ENCODE data around the gene COX5B.
"Not testable (repeated sequence)": the region's sequence is repeated elsewhere in the genome, so short reads cannot be mapped to it uniquely, and the experiment has no call there.

Gene COX5B, protein sequence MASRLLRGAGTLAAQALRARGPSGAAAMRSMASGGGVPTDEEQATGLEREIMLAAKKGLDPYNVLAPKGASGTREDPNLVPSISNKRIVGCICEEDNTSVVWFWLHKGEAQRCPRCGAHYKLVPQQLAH

DNA sequence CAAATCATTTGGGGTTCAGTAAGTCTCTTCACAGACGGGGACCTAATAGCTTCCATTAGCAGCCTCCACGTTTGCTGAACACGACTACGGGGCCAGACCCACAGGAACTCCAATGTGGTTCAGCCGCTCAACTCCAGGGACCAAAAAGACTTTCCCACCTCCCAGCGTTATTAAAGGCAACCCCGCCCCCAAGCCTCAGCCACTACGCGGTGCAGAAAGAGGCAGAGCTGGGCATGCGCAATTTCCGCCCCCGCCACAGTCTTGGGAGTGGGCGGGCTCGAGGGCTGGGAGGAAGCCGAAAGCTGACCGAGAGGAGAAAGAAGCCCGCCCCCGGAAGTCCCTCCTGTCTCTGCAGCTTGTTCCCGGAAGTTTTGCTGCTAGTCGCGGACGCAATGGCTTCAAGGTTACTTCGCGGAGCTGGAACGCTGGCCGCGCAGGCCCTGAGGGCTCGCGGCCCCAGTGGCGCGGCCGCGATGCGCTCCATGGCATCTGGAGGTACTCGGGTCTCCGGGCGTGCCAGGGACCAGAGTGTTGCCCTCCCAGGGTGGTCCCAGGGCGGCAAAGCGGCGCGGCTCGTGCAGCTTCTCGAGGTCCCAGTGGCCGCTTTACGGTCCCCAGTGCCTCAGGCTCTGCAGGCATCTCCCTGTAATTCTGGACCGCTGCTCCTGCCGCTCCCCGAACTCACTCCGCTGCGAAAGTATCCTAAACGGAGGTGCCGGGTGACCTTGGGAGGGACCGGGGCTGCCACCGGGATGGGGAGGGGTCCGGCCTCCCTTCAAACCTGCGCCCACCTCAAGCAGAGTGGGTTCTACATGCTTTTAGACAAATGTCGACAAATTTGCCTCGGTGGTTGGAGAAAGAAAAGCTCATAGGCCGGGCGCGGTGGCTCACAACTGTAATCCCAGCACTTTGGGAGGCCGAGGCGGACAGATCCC, at the start of gene COX5B:
COX5B (plus strand) TSS at position 368 of the 935 bp plus-strand sequence; CDS start at position 393, 25 bp downstream.
- FAIRE-seq = peak; percentile 9

GRCh38 chr2:97596180-97596579, 49.7 kb upstream of the COX5B start:
- FAIRE-seq = not testable (repeated sequence)

DNA sequence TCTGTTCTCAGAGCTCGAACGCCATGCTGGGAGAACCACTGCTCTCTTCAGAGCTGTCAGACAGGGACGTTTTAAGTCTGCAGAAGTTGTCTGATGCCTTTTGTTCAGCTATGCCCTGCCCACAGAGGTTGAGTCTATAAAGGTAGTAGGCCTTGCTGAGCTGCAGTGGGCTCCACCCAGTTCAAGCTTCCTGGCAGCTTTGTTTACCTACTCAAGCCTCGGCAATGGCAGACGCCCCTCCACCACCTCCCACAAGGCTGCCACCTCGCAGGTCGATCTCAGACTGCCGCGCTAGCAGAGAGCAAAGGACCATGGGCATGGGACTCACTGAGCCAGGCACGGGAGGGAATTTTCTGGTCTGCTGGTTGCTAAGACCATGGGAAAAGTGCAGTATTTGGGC, 44.3 kb upstream of the COX5B start:
- not testable (repeated sequence) for FAIRE-seq

DNA sequence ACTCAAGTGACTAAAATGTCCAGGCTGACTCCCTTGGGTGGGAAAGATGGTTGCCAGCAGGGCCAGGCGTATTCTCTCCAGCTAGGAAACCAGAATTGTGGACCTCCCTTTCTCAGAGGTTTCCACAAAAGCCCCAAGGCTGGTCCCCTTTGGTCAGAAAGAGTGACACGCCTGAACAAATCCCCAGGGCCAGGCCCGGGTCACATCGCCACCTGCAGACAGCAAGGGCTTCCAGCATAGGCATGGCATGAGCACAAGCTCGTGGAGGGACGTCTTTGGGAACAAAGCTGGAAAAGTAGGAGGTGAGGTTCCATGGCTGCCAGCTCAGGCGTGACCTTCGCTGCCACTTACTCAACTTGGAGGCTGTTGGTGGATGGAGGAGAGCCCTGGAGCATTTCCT, 40.8 kb upstream of the COX5B start:
- not testable (repeated sequence) for FAIRE-seq

DNA sequence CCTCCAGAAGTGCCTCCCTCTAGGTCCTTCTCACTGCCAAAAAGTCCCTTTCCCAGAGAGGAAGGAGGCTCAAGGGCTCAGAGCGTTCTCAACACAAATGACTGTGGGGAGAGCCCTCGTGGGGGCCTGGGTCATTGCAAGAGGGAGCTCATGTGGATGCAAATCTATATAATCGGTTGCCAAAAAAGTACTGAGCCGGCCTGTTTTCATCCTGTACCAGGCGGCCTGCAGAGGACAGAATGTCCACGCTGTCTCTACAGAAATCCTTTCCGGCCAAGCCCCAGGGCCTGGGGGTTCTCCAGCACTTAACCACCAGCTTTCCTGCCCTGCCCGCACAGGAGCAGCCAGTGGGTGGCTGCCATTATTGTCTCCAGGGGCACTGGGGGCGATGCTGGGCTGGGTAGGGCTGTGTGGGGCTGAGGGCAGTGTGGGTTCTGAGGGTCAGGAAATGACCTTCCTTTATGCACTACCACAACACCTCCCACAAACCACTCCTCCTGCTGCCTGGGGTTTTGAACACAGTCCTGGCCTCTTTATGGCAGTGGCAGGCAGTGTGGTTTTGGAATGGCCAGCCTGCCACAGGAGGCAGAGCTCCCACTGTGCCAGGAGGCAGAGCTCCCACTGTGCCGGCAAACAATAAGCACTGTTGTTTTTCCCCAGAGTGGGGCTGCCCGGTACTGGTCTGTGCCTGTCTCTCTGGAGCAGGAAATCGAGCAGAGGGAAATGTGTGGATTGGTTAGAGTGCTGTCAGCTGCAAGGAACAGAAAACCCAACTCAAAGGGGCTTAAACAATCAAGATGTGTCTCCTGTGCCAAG, 40.1 kb upstream of the COX5B start:
- not testable (repeated sequence) for FAIRE-seq

DNA sequence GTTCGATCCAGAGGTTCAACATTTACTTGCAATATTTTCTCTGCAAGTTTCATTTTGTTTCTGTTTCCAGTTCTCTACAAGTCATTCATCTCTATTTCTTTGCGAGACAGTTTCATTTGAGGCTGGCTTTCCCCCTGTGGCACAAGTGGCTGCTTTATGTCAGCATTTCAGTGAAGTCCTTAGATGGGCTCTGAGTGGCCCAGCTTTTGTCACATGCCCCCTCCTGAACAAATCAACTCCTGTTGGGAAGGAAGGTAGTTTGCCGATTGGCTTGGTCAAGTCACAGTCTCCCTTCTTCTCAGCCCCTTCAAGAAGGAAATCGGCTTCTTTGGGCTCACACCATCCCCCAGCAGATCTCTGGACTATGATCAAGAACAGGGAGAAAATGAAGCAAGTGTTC, 37.1 kb upstream of the COX5B start:
- FAIRE-seq = not testable (repeated sequence)

GRCh38 chr2:97611895-97612294, 34.0 kb upstream of the COX5B start:
- FAIRE-seq = not testable (repeated sequence)

DNA sequence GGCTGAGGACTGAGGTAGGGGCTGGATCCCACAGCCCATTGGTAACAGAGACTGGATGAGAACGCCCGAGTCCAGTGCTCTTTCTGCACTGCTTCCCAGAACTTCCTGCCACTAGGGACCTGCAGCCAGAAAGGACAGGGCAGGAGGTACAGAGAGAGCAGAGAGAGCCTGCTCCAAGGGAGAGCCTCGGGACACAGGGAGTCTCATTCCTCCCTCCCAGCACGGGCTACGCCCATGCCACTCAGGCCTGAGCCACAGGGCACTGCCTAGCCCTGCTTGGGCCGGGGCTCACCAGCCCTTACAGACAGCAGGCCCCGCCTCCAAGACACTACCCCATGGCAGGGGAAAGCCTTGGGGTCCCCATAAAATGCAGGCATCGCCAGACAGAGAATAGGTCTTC, 30.1 kb upstream of the COX5B start:
- not testable (repeated sequence) for FAIRE-seq

GRCh38 chr2:97617911-97618310, 28.0 kb upstream of the COX5B start:
- no peak for FAIRE-seq

DNA sequence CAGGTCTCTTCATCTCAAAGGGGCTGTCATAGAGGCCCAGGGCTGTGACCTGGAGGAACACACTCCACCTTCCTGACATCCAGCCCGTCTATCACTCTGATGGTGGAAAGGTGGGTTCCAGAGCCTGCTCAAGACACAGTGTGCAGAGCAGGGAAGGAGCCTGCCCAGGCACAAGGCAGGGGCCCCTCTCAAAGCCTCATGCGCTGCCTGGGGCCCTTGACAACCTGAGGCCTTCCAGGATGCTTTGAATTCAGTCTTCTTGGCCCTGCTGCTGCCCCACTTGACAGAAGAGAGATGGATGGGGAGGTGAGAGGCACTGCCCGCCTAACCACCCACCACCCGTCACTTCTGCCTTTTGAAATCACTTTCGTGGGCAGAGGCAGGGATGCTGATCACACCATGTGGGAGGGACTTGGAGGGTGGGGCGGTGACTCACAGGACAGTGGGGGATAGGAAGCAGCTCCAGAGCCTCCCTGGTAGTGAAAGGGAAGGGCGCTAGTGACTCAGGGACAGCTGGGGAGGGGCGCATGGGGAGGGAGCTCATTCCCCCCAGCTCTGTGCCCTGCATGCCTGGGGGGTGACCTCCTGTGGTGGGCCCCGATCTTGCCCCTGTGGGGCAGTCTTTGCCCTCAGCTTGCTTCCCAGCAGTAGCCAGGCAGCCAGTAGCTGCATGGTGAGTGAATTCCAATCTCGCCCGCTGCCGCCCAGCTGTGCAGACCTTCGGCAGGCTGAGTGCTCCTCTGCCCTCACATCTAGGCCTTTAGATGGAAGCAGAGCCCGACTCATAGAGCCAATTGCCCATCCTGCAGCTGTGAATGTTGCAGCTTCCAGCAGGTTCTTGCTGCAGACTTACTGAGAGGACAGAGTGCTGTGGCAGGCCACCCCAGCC, 26.7 kb upstream of the COX5B start:
- not testable (repeated sequence) for FAIRE-seq

DNA sequence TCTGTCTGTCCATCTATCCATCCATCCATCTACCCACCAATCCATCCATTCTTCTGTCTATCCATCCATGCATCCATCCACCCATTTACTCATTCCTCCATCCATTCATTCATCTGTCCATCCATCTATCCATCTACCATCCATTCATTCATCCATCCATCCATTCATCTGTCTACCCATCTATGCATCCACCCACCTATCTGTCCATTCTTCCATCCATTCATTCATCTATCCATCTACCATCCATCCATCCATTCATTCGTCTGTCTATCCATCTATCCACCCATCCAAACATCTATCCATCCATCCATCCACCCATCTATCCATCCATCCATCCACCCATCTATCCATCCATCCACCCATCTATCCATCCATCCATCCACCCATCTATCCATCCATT, 25.4 kb upstream of the COX5B start:
- not testable (repeated sequence) for FAIRE-seq

DNA sequence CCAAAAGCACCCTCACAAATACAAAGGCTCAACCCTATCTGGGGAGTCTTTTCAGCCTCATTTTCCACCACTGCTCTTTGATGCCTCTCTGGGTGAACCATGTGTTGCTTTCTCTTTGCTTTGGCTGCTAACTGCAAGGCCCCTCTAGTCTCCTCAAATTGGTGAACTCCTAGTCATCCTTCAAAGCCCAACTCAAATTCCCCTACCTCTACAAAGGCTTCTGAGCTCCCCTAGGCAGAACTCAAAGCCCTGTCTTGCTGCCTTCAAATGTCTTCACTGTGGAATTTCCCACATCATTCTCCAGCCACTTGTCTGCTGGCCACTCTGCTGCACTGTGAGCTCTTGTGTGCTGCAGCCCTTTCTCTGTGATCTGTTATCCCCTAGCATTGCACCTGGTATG, 22.9 kb upstream of the COX5B start:
- not testable (repeated sequence) for FAIRE-seq

DNA sequence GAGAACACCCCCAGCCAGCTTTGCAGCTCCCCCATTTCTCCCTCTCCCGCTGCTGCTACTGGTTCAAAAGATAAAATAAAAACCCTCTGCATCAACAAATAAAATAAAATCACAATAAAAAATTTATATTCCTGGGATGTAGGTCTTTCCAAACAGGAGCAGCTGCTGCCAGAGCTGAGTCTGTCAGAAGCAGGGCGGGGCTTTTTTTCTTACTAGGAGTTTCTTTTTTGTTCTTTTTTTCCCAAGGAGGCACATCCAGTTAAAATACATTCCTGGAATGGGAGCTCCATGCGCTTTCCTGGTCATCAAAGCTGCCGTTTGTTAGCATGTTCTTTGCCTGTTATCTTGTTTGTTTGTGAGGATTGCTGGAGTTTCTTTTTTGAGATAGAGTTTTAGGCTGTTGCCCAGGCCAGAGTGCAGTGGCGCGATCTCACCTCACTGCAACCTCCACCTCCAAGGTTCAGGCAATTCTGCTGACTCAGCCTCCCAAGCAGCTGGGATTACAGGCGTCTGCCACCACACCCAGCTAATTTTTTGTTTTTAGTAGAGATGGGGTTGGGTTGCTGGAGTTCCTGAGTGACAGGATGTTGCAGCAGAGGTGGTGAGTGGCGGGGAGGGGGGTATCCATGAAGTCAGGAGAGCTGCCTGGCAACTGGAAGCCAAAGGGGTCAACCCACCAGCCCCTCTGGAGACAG, 20.4 kb upstream of the COX5B start:
- FAIRE-seq = not testable (repeated sequence)

GRCh38 chr2:97626049-97626430, 19.8 kb upstream of the COX5B start:
- FAIRE-seq = not testable (repeated sequence)

DNA sequence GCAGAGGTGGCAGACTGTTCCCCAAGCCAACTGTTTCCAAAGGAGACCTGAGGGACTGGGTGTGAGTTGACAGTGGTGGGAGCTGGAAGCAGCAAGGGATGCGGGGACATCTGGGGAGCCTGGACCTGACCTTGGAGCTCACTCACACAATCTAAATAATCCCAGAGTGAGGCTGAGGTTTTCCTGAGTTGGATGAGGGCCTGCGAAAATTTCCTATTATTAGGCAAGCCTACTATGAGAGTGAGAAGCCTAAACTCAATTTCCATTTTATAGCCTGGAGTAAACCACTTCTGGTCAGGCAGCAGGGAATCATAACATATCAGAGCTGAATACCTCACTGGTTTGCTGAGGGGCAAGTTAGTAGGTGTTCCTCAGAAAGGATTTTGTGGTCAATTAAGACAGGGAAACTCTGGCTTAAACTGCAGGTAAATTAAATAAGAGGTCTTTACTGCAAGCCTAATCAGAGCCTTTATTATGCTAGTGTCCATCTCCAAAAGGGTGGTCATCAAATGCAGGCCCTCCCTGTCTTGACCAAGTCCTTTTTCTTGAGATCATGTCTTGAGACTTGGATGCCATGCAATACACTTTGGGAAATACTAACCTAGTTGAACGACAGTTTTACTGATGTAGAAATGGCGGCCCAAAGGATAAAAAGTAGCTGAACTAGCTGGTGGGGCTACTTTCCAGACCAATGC, 1.7 kb upstream of the COX5B start:
- no peak for FAIRE-seq

GRCh38 chr2:97645112-97645694, 659 bp upstream of the COX5B start:
- FAIRE-seq = no peak

- no peak for FAIRE-seq
Observed at GRCh38 chr2:97646977-97647376, 1.1 kb downstream of the COX5B start.

DNA sequence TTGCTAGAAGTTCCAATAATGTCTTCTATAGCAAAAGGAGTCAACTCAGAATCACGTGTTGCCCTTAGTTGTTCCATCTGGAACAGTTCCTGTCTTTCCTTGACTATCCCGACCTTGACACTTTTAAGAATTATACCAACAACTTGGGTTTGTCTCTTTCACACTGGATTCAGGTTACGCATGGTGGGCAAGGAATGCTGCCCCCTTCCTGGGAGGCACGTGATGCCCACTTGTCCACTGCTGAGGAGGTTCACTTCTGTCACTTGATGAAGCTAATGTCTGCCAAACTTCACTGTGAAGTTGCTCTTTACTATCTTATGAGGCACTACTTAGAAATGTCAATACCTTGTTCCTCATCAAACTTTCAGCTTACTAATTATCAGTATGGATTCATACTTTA, 5.3 kb downstream of the COX5B start:
- FAIRE-seq = no peak

DNA sequence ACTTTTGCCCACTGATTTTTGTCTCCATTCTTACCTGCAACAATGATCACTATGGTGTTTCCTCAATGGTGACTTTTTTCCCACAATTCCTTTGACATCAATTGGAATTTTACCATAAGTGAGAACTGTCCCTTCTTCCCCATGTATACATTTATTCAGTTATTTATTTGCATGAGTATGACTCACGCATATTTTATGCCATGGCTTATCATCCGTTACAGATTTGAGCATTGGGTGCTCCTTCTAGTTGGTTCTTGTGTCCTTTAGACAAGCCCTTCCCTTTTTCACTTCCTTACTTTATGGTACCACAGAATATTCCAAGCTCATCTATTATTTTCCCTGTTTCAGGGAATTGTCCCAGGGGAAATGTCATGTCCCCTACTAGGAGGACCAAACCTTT, 7.6 kb downstream of the COX5B start:
- no peak for FAIRE-seq

DNA sequence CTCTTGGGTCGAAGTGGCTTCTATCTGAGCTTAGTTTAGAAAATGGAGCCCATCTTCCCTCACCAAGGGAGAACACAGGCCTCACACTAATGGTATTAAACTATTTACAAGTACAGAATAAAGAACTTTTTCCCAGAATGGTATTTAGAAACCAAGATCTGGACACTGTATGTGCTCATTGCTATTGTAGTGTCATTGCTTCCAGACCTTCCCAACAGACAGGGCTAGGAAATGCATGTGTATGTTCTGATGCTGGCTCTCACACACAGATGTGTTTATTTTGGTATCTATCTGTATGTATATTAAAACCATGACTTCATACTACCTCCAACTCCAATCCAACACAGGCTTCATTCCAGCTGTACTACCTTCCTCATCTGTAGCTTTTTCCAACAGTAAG, 8.0 kb downstream of the COX5B start:
- no peak for FAIRE-seq

DNA sequence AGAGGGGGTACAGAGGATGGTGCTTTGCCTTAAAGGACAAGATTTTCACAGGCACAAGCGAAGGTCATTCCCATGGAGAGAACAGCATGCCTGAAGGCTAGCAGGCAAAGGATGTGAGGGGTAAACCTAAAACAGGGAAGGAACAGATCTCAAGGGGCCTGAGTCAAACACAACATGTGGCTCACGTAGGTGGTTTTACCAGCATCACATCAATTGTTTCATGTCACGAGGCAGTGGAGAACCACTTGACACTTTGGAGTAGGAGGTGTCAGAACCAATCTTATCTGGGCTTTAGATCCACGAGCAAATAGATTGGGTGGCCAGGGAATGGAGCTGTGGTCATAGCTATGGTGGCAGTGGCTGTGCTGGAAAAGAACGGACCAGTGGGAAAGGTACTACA, 8.4 kb downstream of the COX5B start:
- FAIRE-seq = no peak

Data from islet of Langerhans (tissue), 1 donor.